DMS 273 (cell line): ENCODE data around the gene SARDH.
A peak's percentile ranks its signal among the peaks of the same experiment; 100 is the strongest.

Experiments used
- DNase-seq: peaks from one replicate; lab custom pipeline; 2025; ENCODE audit not compliant: unreplicated experiment; lab: John Stamatoyannopoulos, UW

SARDH gene

GRCh38 chr9:133737774-133738639 is at the start of gene SARDH:
TSS of gene SARDH (minus strand) at chr9:133738352. CDS start at chr9:133734173, 4,179 bp downstream.
- peak; percentile 89 for DNase-seq

DNA sequence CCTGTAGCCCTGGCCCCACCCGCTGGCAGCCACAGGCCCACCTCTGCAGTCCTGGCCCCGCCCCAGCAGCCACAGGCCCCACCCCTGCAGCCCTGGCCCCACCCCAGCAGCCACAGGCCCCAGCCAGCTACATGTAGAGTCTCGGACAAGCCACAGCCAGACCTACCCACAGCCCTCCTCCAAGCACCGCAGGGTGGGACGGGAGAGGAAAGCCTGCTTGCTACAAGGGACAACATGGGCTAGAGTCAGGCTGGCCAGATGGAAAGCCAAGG is 49.5 kb upstream of the SARDH start:
- DNase-seq = peak; percentile 18

DNA sequence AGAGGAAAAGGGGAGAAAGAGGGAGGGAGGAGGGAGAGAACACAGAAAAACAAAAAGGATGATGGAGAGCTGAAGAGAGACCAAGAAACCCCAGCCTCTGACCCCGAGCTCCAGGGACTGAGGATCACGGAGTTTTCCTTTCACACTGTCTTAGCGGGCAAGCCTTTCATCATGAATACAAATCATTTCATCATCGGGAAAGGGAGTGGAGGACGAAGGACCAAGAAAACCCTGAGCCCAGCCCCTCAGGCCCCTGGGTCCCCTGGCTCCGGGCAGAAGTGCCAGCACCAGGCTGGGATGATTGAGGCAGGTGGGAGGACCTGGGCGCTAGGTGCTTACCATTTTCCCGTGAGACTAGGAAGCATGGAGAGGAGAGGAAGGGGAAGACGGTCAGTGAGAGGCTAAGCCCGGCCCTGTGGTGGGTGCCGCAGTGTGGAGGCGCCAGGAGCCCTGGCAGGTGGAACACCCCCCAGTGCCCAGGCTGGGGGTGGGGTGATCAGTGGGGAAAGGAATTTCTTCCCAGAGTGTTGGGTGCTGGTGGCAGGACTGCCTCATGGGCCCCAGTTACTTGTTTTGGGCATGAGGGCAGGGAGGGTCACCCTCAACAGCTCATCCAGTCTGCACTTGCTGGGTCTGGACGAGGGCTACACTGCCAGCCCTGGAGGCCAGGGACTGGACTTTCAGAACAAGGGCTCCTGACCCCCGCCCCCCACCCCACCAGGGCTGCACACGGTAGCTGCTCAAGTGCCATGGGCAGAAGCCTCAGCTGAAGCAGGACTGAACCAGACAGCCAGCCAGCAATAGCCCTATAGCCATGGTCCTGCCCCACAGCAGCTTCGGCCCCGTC is 49.0 kb upstream of the SARDH start:
- DNase-seq = no peak

GRCh38 chr9:133786371-133786753 is 48.2 kb upstream of the SARDH start:
- DNase-seq = no peak

- DNase-seq = no peak
These were observed 47.7 kb upstream of the SARDH start for GRCh38 chr9:133785753-133786370.

DNA sequence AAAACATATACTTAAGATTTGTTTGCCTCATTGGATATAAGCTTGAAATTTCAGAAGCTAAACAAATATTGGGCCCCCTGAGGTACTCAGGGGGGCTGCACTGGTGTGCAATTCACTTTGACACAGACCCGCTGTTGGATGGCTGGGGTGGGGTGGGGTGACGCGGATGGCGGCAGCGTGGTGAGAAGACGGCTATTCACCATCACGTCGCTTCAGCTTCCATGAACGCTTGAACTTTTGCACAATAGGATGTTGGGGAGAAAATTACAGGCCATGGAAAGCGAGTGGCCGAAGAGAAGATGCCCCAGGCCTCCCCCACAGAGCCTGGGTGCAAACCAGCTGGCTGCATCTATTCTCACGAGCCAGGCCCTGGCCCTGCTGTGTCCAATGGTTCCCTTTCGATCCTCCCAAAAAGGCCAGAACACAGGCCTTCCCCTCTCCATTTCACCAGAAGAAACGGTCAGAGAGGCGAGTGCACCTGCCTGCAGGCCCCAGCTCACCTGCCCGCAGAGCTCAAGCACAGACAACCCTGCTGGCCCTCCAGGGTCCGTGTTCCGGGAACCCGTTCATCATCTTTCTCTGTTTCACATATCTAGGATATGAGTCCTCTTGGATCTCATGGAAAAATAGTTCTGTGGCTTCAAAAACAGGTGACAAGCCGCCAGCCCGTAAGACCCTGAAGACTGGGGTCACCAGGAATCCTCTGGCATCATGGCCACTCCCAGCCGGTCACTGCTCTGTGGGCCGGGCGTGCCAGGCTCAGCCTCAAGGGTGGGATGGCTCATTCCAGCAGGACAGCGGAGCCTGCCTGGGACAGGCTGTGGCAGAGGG is 46.8 kb upstream of the SARDH start:
- no peak for DNase-seq

DNA sequence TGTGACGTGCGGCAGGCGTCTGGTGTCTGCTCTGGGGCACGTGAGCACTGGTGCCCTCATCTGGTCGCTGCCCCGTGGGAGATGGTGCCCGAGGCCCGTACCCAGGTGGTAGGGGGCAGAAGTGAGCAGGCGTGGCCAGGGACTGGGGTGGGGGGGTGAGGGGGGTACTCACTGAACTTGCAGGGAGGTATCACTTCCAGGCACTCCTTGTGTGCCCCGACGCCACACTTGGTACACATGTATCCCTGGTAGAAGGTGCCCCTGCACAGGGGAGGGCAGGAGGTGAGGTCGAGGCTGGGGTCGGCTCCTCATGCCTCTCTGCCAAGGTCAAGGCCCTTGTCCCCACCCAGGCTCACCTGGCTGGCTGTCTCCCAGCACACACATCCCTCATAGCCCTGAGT is 45.2 kb upstream of the SARDH start:
- DNase-seq = no peak

DNA sequence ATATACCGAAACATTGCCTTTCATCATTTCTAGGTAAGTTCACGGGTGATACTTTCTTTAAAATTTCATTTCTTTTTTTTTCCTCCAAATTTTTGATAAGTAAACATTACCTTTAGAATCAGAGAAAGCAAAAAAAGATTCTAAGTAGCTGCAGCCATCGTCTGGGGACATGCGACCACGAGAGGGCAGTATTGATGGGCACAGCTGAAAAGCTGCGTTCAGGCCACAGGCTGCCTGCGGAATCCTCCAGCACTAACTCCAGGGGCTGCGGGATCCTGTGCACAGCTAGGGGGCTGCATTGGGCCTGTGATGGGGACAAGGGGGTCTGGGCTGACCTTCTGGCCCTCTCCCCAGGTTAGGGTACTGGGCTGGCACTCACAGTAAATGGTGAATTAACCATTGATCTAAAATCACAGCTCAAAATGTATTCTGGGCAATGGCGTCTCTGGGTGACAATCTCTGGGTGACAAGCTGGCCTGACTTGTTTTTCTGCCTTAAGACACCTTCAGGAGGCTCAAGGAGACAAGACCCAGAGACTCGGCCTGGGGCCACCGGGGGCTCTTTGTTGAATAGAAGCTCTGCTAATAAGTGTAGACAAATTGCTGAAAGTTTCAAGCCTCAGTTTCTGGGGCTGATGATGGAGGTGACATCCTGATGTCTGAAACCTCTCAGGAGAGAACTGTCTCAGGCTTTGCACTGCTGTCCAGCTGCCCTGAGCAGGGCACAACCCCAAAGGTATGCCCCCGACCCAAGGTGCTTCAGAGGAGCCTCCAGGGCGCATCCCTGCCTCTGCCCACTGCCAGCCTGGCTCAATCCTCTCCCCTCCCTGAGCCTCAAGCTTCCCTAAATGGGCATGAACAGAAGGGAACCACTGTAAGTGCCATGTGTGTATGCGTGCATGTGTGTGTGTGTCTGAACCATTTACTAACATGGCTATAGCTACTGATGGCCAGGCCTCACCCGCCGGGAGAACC is 44.3 kb upstream of the SARDH start:
- DNase-seq = peak; percentile 77

DNA sequence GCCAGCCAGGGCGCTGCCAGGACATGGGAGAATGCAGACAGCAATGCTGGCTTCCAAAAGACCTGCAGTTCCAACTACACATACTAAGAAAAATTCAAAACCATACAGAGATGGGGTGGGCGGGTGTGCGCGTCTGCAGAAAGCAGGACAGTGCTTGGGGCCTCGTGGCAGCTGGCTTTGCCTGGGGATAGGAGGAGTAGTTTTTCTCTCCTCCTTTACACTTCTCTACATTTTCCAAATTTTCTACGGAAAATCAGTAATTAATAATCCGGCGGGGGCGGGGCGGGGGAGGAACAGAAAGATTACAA is 43.6 kb upstream of the SARDH start:
- DNase-seq = no peak

- DNase-seq = no peak
These were observed 43.0 kb upstream of the SARDH start for GRCh38 chr9:133780962-133781827.

- DNase-seq = no peak
These were observed 42.3 kb upstream of the SARDH start for GRCh38 chr9:133780404-133780945.

GRCh38 chr9:133779516-133780403 is 41.6 kb upstream of the SARDH start:
- no peak for DNase-seq

DNA sequence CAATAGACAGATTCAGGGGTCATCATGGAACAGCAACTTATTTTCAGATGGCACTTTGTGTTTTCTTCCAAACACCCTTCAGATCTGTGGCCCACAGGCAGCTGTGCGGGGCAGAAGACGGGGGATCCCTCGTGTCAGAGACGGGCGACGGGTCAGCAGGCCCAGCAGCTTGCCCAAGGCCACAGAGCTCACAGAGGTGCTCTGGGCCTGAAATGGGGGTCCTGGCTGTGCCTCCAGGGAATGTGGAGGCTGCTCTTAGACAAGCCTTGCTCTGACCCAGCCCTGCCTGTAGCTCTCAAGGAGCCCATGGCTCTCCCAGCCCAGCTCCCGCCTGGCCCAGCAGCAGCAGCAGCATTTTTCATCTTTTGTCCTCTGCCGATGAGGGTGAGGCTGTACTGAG is 40.9 kb upstream of the SARDH start:
- DNase-seq = no peak

GRCh38 chr9:133778336-133779013 is 40.3 kb upstream of the SARDH start:
- no peak for DNase-seq

DNA sequence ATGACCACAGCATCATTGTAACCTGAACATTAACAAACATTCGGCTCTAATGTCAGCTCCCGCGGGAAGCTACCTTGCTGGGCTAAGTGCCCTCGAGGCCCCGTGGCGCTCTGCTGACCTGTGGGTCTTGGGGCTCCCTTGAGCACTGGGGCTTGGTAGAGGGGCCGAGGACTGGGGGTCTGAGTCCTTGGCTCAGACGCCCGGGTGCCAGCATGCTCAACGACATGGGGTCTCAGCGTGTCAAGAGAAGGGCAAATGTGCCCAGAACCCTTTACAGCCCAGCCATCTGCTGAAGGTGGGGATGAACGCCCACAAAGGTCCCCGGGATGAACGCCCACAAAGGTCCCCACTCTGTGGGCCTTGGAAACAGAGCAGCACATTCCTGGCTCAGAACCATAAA is 39.7 kb upstream of the SARDH start:
- DNase-seq = no peak

DNA sequence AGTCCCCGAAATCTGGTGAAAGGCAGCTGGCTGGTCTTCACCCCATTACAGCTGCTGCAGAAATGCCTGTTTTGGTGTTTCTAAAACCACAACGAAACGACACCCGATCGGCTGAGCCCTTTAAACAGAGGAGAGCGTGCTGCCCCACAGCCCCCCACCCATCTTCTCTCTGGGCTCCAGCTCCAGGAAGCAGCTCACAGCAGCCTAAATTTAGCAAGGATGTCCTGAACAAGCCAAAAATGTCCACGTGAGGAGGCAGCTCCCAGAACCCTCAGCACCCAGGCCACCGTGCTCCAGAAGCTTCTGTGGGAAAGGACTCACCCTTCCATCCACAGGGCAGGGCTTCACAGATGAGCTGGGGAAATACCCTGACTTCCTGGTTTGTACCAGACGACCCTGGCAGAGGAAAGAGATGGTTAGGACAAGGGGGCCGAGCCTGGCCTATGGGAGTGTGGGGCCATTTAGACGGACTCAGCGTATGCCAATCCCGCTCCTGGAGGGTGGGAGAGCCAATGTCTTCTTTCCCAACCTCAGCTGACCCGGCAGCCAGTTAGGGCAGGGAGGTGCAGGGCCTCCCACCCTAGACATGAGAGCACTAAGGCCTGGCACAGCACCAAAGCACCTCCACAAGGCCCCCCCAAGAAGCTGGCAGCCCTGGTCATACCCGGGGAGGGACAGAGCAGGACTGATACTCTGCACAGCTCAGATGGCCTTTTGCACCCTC is 39.1 kb upstream of the SARDH start:
- DNase-seq = no peak
